Stimulated activated effector memory CD8-positive, alpha-beta T cell treated with anti-CD3 and anti-CD28 coated beads, Interleukin-12 subunit alpha, Interleukin-12 subunit beta, amount 100 ng/mL, for 72 hours (primary cell): ENCODE measurements around the gene CDH13.

Source experiments
- ATAC-seq: fragments of 150-1000 bp; cut with Tn5 transposase; 2 replicates; pipeline ENCODE4 v1.10.0; 2021
- DNase-seq, 2 donors: peaks; one replicate each; pipeline ENCODE4 v3.0.0; 2021 to 2022; ENCODE audit warnings: low spot score in 2 of 2
- H3K27ac Mint-ChIP-seq: one replicate; pipeline ENCODE4 v1.8.0; 2022; ENCODE audit warnings: mild to moderate bottlenecking, mixed read lengths
- H3K36me3 Mint-ChIP-seq: one replicate; pipeline ENCODE4 v1.8.0; 2022; ENCODE audit warnings: mild to moderate bottlenecking, mixed read lengths
- H3K4me1 Mint-ChIP-seq: one replicate; pipeline ENCODE4 v1.8.0; 2022; ENCODE audit warnings: mixed read lengths
- H3K4me3 Mint-ChIP-seq: one replicate; pipeline ENCODE4 v1.8.0; 2022; ENCODE audit warnings: mild to moderate bottlenecking, mixed read lengths
- H3K9me3 Mint-ChIP-seq: one replicate; pipeline ENCODE4 v1.8.0; 2022; ENCODE audit warnings: mixed read lengths

CDH13 gene

DNA sequence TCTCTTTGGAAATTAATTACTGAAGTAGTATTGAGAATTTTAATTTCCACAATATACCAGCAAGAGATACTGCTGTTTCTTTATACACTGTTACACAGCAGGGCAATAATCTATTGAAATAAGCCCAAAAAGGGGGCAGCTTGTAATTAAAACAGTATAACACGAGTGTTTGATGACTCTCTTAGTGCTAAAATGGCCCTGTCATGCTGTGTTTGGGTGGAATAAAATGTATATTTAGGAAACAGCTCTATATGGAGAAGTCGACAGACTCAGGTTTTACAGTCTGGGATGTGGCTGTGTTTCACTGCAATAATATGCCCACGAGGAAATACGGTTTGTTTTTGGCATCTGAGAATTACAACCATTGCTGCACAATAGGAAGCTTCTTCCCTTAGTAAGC is 643.3 kb downstream of the CDH13 start:
- Mint-ChIP-seq H3K9me3 (no peaks in the 10 kb centered on the region), H3K27ac (no peak overlapping the region), H3K36me3 (no peaks in the 10 kb centered on the region), H3K4me3 (no peak overlapping the region), H3K4me1 (no peaks in the 10 kb centered on the region)
- DNase-seq (no peak), ATAC-seq (no peak)

- DNase-seq, result no peak
- H3K4me1 Mint-ChIP-seq, result no peaks in the 10 kb centered on the region
- no peak overlapping the region for H3K27ac Mint-ChIP-seq
- no peaks in the 10 kb centered on the region for H3K36me3 Mint-ChIP-seq
- H3K4me3 Mint-ChIP-seq, result no peak overlapping the region
- no peak for ATAC-seq
- no peaks in the 10 kb centered on the region for H3K9me3 Mint-ChIP-seq
Measured at GRCh38 chr16:83270640-83271039, 643.9 kb downstream of the CDH13 start.

- Mint-ChIP-seq H3K27ac (no peak overlapping the region), H3K36me3 (no peaks in the 10 kb centered on the region)
Measured at GRCh38 chr16:83271123-83271522, 644.4 kb downstream of the CDH13 start.

GRCh38 chr16:83271970-83272575 is 645.3 kb downstream of the CDH13 start:
- DNase-seq (no peak), ATAC-seq (no peak)
- Mint-ChIP-seq H3K4me1 (no peaks in the 10 kb centered on the region), H3K36me3 (no peaks in the 10 kb centered on the region), H3K9me3 (no peaks in the 10 kb centered on the region), H3K4me3 (no peak overlapping the region), H3K27ac (no peak overlapping the region)

More at GRCh38 chr16:83271123-83271522, 644.4 kb downstream of the CDH13 start:
- no peak overlapping the region for H3K4me3 Mint-ChIP-seq
- DNase-seq (no peak), ATAC-seq (no peak)
- H3K9me3 Mint-ChIP-seq, result no peaks in the 10 kb centered on the region
- no peaks in the 10 kb centered on the region for H3K4me1 Mint-ChIP-seq

GRCh38 chr16:83272843-83273242 is 646.1 kb downstream of the CDH13 start:
- no peak for ATAC-seq
- Mint-ChIP-seq H3K4me3 (no peak overlapping the region), H3K4me1 (no peaks in the 10 kb centered on the region), H3K36me3 (no peaks in the 10 kb centered on the region), H3K9me3 (no peaks in the 10 kb centered on the region), H3K27ac (no peak overlapping the region)
- no peak for DNase-seq

- H3K9me3 Mint-ChIP-seq, result no peaks in the 10 kb centered on the region
- DNase-seq (no peak), ATAC-seq (no peak)
- H3K36me3 Mint-ChIP-seq, result no peaks in the 10 kb centered on the region
- H3K27ac Mint-ChIP-seq, result no peak overlapping the region
- no peak overlapping the region for H3K4me3 Mint-ChIP-seq
- no peaks in the 10 kb centered on the region for H3K4me1 Mint-ChIP-seq
Measured at GRCh38 chr16:83273504-83274173, 646.9 kb downstream of the CDH13 start.

GRCh38 chr16:83279251-83279650 is 652.5 kb downstream of the CDH13 start:
- no peaks in the 10 kb centered on the region for H3K4me1 Mint-ChIP-seq
- DNase-seq (no peak), ATAC-seq (no peak)
- H3K9me3 Mint-ChIP-seq, result no peaks in the 10 kb centered on the region
- no peak overlapping the region for H3K27ac Mint-ChIP-seq
- H3K36me3 Mint-ChIP-seq, result no peaks in the 10 kb centered on the region
- H3K4me3 Mint-ChIP-seq, result no peak overlapping the region

- H3K27ac Mint-ChIP-seq, result no peak overlapping the region
Measured at GRCh38 chr16:83285921-83286320, 659.2 kb downstream of the CDH13 start.

GRCh38 chr16:83296505-83296904 is 669.7 kb downstream of the CDH13 start:
- H3K36me3 Mint-ChIP-seq, result no peaks in the 10 kb centered on the region
- no peak for ATAC-seq
- no peaks in the 10 kb centered on the region for H3K4me1 Mint-ChIP-seq
- H3K27ac Mint-ChIP-seq, result no peak overlapping the region
- H3K4me3 Mint-ChIP-seq, result no peak overlapping the region
- no peaks in the 10 kb centered on the region for H3K9me3 Mint-ChIP-seq
- no peak for DNase-seq

More at GRCh38 chr16:83285921-83286320, 659.2 kb downstream of the CDH13 start:
- Mint-ChIP-seq H3K9me3 (no peaks in the 10 kb centered on the region), H3K4me3 (no peak overlapping the region), H3K4me1 (no peaks in the 10 kb centered on the region), H3K36me3 (no peaks in the 10 kb centered on the region)
- DNase-seq (no peak), ATAC-seq (no peak)

DNA sequence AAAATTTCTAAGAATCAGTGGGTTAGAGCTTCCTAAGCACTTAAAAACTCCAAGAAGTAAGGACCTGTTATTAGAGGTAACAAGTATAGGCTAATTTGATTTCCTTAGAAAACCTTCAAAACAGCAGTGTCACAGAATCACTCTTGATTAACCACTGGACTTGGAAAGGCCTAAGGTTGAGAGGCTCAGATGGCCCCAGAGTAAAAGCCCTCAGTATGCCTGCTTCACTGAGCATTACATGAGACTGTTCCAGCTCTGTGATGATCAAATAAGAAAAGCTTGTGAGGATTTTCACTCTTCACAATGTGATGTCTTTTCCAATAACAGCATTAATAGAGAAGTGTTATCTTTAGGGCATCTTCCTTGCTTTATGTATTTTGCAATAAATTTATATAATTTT is 671.8 kb downstream of the CDH13 start:
- Mint-ChIP-seq H3K36me3 (no peaks in the 10 kb centered on the region), H3K4me1 (no peaks in the 10 kb centered on the region), H3K27ac (no peak overlapping the region), H3K9me3 (no peaks in the 10 kb centered on the region), H3K4me3 (no peak overlapping the region)
- DNase-seq (no peak), ATAC-seq (no peak)

DNA sequence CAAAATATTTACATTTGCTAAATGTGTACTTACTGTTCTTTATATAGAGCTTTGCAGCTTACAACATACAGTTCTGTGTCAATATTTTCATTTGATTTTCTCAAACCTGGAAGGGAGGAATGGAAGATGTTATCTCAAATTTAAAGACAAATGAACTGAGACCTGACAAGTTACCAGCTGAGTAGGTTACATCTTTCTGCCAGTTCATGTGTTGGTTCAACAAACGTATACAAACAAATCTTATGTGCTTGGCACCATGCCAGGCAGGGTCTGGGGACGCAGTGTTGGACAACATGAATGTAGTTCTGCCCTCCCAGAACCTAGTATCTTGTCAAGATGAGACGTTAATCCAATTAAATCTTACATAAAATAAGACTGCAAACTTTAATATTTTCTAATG is 673.6 kb downstream of the CDH13 start:
- no peaks in the 10 kb centered on the region for H3K36me3 Mint-ChIP-seq
- DNase-seq (no peak), ATAC-seq (no peak)
- no peaks in the 10 kb centered on the region for H3K4me1 Mint-ChIP-seq
- H3K27ac Mint-ChIP-seq, result no peak overlapping the region
- no peak overlapping the region for H3K4me3 Mint-ChIP-seq
- no peaks in the 10 kb centered on the region for H3K9me3 Mint-ChIP-seq

DNA sequence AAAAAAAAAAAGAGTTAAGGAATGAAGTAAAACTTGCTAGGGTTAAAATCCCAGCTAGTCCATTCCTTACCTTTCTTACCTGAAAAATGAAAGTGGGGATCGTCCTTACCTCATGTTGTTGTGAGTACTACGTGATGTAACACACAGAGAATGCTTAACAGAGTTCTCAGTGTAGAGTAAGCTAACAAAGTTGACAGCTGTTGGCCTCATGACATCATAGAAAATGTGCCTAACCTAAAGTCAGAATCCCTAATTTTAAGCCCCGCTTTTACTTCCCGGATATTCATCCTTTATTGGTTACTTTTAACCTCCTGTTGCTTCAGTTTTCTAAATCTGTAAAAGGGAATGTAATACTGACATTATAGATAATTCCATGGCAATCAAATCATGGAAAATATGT is 675.2 kb downstream of the CDH13 start:
- ATAC-seq (no peak), DNase-seq (no peak)
- no peak overlapping the region for H3K27ac Mint-ChIP-seq
- H3K4me1 Mint-ChIP-seq, result no peaks in the 10 kb centered on the region
- no peaks in the 10 kb centered on the region for H3K36me3 Mint-ChIP-seq
- no peaks in the 10 kb centered on the region for H3K9me3 Mint-ChIP-seq
- H3K4me3 Mint-ChIP-seq, result no peak overlapping the region

- Mint-ChIP-seq H3K9me3 (no peaks in the 10 kb centered on the region), H3K4me3 (no peak overlapping the region), H3K4me1 (no peaks in the 10 kb centered on the region), H3K36me3 (no peaks in the 10 kb centered on the region), H3K27ac (no peak overlapping the region)
- ATAC-seq (no peak), DNase-seq (no peak)
Measured at GRCh38 chr16:83302853-83303252, 676.1 kb downstream of the CDH13 start.

DNA sequence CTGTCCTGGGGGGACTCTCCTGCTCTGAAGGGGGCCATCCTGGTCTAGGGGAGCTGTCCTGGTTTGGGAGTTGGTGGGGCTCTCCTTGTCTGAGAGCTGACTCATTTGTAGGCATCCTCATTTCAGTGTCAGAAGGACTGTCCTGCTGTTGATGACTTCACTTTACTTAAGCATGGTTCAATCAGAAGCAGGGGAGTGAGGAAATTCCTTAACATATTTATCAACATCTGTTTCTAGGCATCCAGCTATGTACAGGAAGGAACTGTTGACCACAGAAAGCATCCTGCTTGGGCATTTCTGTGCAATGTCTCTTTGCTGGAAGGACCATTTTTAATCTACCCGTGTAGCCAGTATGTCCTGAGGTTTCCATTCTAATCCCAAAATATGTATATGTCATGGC is 678.3 kb downstream of the CDH13 start:
- ATAC-seq (no peak), DNase-seq (no peak)
- no peaks in the 10 kb centered on the region for H3K4me1 Mint-ChIP-seq
- no peak overlapping the region for H3K27ac Mint-ChIP-seq
- no peaks in the 10 kb centered on the region for H3K9me3 Mint-ChIP-seq
- no peak overlapping the region for H3K4me3 Mint-ChIP-seq
- no peaks in the 10 kb centered on the region for H3K36me3 Mint-ChIP-seq

DNA sequence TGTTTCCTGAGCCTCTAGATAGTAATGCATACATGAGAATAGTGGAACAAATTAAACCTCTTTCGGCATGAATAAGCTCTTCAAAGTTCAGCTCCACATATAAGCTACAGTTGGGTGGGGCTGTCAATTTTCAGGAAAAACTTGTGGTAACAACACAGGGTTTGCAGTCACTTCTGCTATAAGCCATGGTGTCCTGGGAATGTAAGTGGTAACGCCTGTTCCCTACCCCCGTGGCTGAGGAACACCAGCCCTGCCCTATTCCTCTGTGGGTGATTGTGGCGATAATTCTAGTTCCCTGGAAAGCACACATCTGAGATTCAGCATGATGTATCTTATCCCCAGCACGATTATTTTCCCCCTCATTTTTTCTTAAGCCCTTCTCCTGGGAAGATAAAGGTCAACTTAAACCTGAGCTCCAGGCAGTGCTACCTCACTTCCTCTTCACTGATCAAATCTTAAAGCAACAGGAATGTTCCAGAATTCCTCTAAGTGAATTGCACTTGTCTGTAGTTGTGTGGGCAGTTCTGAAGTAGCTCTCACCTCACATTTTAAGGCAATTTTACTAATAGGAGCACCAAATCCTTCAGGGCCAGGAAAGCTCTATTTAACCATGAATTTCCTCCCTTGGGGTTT is 680.3 kb downstream of the CDH13 start:
- Mint-ChIP-seq H3K4me3 (no peak overlapping the region), H3K4me1 (no peaks in the 10 kb centered on the region), H3K36me3 (no peaks in the 10 kb centered on the region), H3K27ac (no peak overlapping the region), H3K9me3 (no peaks in the 10 kb centered on the region)
- ATAC-seq, result no peak
- no peak for DNase-seq

- DNase-seq, result no peak
- H3K9me3 Mint-ChIP-seq, result no peaks in the 10 kb centered on the region
- H3K36me3 Mint-ChIP-seq, result no peaks in the 10 kb centered on the region
- H3K27ac Mint-ChIP-seq, result no peak overlapping the region
- no peak overlapping the region for H3K4me3 Mint-ChIP-seq
- no peaks in the 10 kb centered on the region for H3K4me1 Mint-ChIP-seq
- ATAC-seq, result no peak
Measured at GRCh38 chr16:83307594-83307992, 680.8 kb downstream of the CDH13 start.
